Lower lobe of right lung (tissue), 2 donors: ENCODE data around the gene MRPS6. TPM values are rescaled to one million over a fixed set of nuclear protein-coding genes. Genes with fewer than 3 reads are reported as not detected.
A peak's percentile ranks its signal among the peaks of the same experiment; 100 is the strongest.

Source experiments
- ATAC-seq, 2 donors: fragments of 200-7000 bp; cut with Tn5 transposase; one replicate each; pipeline ENCODE4 v1.9.1; 2020 to 2022; ENCODE audit warnings: mild to moderate bottlenecking in 2 of 2, moderate library complexity in 2 of 2
- DNase-seq: peaks from one replicate; pipeline ENCODE4 v3.0.0-alpha.2; 2020
- H3K27ac ChIP-seq: fragments of 200-600 bp; one replicate; pipeline ENCODE4 v1.8.0; 2022
- H3K27me3 ChIP-seq: fragments of 200-600 bp; one replicate; pipeline ENCODE4 v1.8.0; 2022; ENCODE audit warnings: low read depth
- H3K36me3 ChIP-seq: fragments of 200-600 bp; one replicate; pipeline ENCODE4 v1.8.0; 2022; ENCODE audit warnings: mild to moderate bottlenecking
- H3K4me1 ChIP-seq: fragments of 200-600 bp; one replicate; pipeline ENCODE4 v1.8.0; 2022
- H3K4me3 ChIP-seq: fragments of 200-600 bp; one replicate; pipeline ENCODE4 v1.8.0; 2022; ENCODE audit warnings: mild to moderate bottlenecking
- H3K9me3 ChIP-seq: fragments of 200-600 bp; one replicate; pipeline ENCODE4 v1.8.0; 2022
- intact Hi-C: fragments of 100-400 bp; cut with DNase I; formaldehyde crosslinking; loops from one replicate; pipeline ENCODE4 v1.11.0; 2022
- total RNA-seq: library from RNA; stranded (reverse); fragmentation: NEBNext Ultra II Directional; extraction: Animal tissue kit (Norgen Biotek cat#: 25700); gene quantifications from one replicate; pipeline ENCODE4 v1.2.1, GENCODE V29; 2021
- TF ChIP-seq, protein P1 (sequence below): fragments of 200-600 bp; IDR thresholded peaks from one replicate; pipeline ENCODE4 v1.8.0; 2022; ENCODE audit warnings: antibody characterized with exemption, mild to moderate bottlenecking
- donor health status: DM: no; HTN: yes; CAD: no; lungs with severe emphysema.

MRPS6 gene
- total RNA-seq, 1 donor from 2014 or later, result 44.5 TPM

DNA sequence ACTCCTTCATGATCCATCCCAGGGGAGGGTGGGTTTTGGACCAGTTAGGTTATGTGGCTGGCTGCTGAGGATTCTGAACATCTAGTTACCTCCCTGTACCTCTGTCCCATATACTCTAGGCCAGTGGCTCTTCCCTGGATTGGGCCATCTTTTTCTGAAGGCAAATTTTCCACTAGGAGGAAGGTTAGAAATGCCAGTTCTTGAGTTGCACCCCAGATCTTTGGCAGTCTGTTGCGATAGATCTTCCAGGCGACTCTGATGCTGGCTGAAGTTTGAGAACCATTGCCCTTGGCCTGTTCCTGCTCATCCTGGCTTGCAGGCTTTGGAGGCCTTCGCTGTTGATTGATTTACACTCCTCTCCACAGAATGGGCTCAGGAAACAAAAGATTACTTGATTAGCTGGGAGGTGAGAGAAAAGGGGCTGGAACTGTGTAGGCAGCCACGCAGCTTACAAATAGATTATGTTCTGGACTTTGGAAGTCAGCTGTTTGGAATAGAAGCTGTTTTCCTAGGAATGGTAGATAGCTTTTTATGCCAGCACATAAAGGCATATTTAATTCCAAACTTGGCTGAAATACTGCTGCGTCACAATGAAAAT lies 110.1 kb downstream of the MRPS6 start:
- no peak for ATAC-seq
- H3K9me3 ChIP-seq, result no peaks in the 10 kb centered on the region
- TF ChIP-seq, protein P1, sequence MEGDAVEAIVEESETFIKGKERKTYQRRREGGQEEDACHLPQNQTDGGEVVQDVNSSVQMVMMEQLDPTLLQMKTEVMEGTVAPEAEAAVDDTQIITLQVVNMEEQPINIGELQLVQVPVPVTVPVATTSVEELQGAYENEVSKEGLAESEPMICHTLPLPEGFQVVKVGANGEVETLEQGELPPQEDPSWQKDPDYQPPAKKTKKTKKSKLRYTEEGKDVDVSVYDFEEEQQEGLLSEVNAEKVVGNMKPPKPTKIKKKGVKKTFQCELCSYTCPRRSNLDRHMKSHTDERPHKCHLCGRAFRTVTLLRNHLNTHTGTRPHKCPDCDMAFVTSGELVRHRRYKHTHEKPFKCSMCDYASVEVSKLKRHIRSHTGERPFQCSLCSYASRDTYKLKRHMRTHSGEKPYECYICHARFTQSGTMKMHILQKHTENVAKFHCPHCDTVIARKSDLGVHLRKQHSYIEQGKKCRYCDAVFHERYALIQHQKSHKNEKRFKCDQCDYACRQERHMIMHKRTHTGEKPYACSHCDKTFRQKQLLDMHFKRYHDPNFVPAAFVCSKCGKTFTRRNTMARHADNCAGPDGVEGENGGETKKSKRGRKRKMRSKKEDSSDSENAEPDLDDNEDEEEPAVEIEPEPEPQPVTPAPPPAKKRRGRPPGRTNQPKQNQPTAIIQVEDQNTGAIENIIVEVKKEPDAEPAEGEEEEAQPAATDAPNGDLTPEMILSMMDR, result no peak
- intact Hi-C loops, result no loop called here
- DNase-seq, result no peak
- no peaks in the 10 kb centered on the region for H3K27me3 ChIP-seq
- H3K4me3 ChIP-seq, result no peak overlapping the region
- H3K36me3 ChIP-seq, result no peaks in the 10 kb centered on the region
- no peak overlapping the region for H3K27ac ChIP-seq
- H3K4me1 ChIP-seq, result no peaks in the 10 kb centered on the region

DNA sequence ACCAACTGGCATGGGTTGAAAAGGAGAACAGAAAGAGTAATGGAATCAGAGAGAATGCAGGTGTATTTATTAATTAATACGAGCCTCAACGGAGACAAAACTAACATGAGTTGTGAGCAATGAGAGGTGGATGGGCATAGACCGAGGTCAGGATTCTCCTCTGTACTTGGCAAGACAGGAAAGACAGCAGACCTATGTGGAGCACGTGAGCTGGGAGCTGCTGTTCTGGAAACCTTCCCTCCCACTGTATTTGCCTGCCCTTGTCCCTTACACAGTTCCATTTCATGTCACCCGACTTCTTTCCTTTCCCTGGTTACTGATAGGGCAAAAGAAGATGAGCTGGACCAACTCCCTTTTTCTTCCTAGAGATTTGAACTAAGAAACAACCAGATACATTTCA lies 110.9 kb downstream of the MRPS6 start:
- no peak for ATAC-seq
- no peak for DNase-seq
- Histone ChIP-seq H3K9me3 (no peaks in the 10 kb centered on the region), H3K4me3 (no peak overlapping the region), H3K36me3 (no peaks in the 10 kb centered on the region), H3K27me3 (no peaks in the 10 kb centered on the region), H3K4me1 (no peaks in the 10 kb centered on the region), H3K27ac (no peak overlapping the region)
- intact Hi-C loops, result no loop called here
- TF ChIP-seq, protein P1, result no peak

DNA sequence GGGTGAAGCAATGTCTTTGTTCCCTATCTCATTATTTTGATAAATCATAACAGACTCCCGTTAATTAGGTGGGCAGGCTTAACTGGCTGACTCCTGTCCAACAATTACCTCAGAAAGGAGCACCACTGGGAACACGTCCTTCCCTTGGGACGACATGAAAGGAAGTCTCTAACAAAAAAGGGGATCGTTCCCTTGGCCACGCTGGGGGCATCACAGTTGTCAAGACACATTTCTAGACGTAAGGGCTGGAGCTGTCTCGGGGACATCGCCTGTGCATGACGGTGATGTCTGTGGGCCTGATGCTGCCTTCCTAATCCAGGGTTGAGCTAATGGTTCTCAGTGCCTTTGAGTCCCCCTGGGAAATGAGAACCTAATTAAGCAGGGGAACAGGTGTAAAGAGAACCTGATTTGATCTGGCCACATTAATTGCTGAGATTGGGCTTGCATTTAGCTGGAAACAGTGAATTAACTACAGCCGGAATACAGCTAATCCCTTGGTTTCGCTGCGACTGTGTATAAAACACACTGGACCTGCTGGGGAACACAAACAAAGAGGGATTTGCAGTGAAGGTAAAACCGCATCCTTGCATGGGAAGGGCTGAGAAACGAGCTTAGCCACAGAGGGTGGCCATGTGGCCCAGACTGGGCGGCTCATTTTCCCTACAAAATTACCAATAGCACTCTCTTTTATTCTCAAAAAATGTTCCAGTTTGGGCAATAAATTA lies 111.8 kb downstream of the MRPS6 start:
- no peaks in the 10 kb centered on the region for H3K9me3 ChIP-seq
- H3K36me3 ChIP-seq, result no peaks in the 10 kb centered on the region
- H3K4me3 ChIP-seq, result no peak overlapping the region
- H3K27ac ChIP-seq, result no peak overlapping the region
- intact Hi-C loops, result no loop called here
- TF ChIP-seq, protein P1, result no peak
- H3K4me1 ChIP-seq, result no peaks in the 10 kb centered on the region
- DNase-seq, result no peak
- ATAC-seq, result no peak
- H3K27me3 ChIP-seq, result no peaks in the 10 kb centered on the region

DNA sequence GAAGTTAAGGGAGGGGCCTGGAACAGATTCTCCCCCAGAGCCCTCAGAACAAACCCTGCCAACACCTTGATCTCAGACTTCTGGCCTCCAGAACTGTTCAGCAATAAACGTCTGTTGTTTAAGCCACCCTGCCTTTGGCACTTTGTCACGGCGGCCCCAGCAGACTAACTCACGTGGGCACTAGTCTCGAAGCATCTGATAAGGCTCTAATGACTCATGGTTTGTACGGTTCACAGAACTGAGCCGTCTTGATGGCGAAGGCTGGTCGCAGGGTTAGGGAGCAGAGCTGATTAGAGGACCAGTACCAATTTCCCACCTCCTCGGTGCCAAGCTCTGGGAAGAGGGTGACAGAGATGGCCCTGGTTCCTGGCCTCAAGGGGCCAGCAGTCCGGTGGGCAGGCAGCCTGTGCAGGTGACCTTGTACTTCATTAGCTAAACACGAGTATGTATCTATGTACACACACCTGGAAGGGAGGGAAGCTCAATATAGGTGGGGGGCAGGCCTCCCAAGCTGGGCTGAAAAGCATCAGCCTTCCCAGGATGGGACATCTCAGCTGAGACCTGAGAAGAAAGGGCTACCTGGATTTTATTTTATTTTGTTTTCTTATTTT lies 112.8 kb downstream of the MRPS6 start:
- DNase-seq, result no peak
- ATAC-seq, result no peak
- intact Hi-C loops, result no loop called here

DNA sequence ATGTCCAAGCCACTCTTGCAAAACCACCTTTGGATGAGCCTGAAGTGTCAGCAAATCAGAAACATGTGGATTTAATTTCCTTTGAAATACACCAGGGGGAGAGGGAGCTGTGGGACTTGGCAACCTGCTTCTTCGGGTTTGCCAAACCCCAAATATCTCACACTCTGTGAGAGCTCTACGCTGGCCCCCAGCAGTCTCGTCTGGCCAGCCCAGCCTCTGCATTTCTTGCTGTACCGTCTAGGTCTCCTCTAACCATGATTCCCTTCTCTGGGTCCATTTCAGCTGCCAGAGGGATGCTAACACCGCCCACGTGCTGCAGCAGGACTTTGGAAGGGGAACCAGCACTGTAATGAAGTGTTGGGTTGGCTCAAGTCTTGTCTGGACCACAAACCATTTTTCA lies 114.6 kb downstream of the MRPS6 start:
- DNase-seq (no peak), ATAC-seq (peak; percentile 51 to 88)
- intact Hi-C loops, result no loop called here
- Histone ChIP-seq H3K4me3 (no peak overlapping the region), H3K4me1 (no peaks in the 10 kb centered on the region), H3K27ac (no peak overlapping the region), H3K27me3 (no peaks in the 10 kb centered on the region), H3K9me3 (no peaks in the 10 kb centered on the region), H3K36me3 (no peaks in the 10 kb centered on the region)
- TF ChIP-seq, protein P1, result no peak

More for the DNA sequence above, 112.8 kb downstream of the MRPS6 start:
- no peaks in the 10 kb centered on the region for H3K27me3 ChIP-seq
- no peaks in the 10 kb centered on the region for H3K36me3 ChIP-seq
- TF ChIP-seq, protein P1, result no peak
- no peaks in the 10 kb centered on the region for H3K4me1 ChIP-seq
- no peaks in the 10 kb centered on the region for H3K9me3 ChIP-seq
- no peak overlapping the region for H3K27ac ChIP-seq
- no peak overlapping the region for H3K4me3 ChIP-seq
